Right lung (tissue), 5 donors: ENCODE data around the gene LCNL1. TPM values are rescaled to one million over a fixed set of nuclear protein-coding genes. Genes with fewer than 3 reads are reported as not detected.
A peak's percentile ranks its signal among the peaks of the same experiment; 100 is the strongest.

ENCODE experiments used
- DNase-seq, 2 donors: peaks; one replicate each; pipeline ENCODE4 v3.0.0-alpha.2; 2013
- polyA plus RNA-seq, 5 donors: library from polyadenylated mRNA; unstranded; fragments of 120-200 nt; gene quantifications; one replicate each; pipeline versions ENCODE4 v1.2.1 to v1.2.3, GENCODE V29; 2013; ENCODE audit warnings: inconsistent platforms in 1 of 5, low replicate concordance in 1 of 5; ENCODE audit not compliant: insufficient read length in 5 of 5, insufficient read depth in 1 of 5

The LCNL1 gene
- polyA plus RNA-seq, 5 donors = 0.59 to 1.9 (median 0.89) TPM

DNA sequence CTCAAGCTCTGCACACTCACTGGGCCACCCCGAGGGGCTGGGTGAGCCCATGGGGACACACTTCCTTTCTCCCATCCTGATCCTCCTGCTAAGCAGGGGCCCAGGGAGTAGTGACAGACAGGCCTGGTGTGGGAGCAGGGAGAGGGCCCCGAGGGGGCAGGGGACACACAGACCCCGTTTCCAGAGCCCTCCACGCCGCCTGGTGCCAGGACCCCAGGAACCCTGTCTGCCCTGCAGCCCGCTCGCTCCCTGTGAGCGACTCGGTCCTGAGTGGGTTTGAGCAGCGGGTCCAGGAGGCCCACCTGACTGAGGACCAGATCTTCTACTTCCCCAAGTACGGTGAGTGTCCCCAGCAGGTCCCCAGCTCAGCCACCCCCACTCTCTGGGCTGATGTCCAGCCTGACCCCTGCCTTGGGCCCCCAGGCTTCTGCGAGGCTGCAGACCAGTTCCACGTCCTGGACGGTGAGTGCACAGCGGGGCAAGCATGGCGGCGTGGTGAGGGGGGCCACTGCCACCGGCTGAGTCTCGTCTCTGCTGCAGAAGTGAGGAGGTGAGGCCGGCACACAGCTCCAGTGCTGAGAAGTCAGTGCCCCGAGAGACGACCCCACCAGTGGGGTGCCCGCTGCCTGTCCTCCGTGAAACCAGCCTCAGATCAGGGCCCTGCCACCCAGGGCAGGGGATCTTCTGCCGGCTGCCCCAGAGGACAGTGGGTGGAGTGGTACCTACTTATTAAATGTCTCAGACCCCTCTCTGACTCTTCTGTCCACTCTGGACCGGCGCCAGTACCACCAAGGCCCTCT is 36.4 kb upstream of the LCNL1 start:
- DNase-seq = no peak

DNA sequence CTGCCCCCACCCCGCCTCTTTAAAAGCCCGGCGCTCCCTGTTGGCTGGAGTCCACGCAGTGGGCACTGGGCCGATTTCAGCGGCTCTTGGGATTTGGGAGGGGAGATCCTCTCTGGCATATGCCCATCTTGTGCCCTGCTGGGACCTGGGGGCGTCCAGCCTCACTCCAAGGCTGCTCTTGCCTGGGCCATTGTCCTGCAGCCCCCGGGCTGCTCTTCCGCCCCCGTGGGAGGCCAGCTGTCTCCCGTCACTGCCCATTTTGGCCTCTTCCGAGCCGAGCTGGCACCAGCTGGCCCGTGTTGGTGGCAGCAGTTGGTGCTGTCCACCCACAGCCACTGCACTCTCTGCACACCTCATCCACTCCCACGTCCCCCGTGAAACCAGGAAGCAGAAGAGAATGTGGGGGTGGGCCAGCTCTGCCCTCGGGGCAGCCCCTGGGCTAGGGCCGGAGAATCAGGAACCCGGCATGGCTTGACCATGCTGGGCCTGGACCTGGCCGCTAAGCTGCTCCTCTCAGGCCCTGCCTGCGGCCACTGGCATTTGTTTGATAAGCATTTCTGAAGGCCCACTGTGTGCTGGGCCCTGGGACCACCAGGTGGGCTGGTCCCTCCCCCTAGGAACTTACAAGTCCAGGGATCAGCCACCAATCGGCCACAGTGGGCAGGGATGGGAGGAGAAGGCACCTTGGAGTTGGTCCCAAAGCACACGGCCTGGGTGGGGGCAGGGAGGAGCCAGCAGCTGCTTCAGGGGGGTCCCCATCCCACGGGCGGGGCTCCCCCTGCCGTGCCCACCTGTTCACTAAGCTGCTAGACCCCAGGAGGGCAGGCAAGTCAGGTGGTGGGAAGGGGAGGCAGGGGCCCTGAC is 35.5 kb upstream of the LCNL1 start:
- DNase-seq = no peak

DNA sequence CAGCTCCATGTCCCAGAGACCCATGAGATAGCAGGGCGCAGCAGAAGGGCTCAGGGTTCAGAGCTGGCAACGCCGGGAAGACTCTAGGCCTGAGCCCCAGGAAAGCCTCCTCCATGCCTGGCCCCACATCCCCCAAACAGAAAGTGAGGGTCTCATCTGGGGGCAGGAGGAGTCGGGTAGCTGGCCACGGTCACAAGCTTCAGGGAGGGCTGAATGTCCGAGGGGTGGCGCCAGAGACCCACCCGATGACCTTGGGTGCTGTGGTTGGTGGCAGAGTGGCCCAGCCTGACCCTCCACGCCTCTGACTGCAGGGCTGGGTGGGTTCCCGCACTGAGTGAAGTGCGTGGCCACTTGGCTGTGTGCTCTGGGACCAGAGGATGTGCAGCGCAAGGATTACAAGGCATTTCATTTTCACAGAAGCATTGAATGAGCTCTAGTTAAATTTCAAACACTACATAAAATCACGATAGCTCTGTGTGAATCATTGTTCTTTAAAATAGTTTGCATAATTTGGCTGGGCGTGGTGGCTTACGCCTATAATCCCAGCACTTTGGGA is 34.8 kb upstream of the LCNL1 start:
- DNase-seq = peak in 1 of 2 donors; percentile 32

DNA sequence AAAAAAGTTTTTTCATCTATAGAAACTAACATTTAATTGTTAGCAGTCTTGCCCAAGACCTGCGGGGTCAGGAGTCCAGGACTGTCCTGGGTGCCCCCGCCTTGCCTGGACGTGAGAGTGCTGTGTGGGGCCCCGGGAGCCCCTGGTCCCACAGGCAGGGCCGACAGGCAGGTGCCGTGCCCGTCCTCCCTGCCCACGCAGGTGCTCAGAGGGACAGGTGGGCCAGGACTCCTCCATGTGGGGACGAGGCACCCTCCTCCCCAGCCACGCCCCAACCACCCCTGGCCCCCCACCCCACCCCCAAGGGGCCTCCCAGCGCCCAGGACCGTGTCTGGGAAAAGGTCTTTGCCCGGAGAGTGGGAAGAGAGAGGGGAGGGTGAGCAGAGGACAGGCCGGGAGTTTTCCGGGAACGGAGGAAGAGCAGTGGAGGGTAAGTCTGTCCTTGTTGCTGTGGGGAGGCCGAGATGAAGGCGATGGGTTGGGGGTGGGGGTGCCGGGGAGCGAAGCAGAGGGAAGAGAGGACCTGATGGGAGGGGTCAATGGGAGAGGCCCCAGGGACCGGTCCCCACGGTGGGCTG is 33.5 kb upstream of the LCNL1 start:
- no peak for DNase-seq

DNA sequence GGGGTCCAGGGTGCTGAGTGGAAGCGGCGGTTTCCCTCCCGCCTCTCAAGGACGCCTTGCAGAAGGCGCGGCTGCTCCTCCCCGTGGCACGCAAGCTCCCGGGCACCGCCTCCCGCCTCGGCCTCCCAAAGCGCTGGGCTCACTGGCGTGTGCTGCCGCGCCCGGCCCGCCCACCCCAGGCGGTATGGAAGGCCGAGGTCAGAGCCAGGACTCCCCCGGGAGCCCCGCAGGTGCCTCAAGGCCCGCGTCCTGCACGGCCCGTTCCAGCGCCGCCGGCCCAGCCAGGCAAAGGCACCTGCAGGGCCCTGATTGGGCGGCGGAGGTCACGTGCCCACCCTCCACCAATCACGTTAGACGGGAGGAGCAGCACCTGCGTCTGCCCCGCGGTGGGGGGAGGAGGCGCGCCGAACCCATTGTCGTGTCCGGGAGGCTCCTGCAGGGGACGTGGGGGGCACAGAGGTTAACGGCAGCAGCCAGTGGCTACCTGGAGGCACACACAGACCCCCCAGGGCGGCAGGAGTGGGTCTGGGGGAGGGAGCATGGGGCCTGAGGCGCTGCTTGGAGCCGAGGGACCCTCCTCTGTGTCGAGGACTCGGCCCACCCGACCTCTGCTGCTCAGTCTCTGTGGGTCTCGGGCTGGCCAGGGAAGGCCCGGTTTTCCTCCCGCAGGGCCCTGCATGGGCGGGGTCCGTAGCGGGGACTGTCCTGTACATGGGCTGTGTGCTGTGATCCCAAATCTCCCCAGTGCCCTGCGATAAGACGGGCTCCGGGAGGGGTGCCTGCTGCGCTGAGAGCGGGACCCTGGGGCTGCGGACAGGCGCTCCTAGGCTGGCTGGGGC is 32.8 kb upstream of the LCNL1 start:
- DNase-seq = peak; percentile 86 to 88

DNA sequence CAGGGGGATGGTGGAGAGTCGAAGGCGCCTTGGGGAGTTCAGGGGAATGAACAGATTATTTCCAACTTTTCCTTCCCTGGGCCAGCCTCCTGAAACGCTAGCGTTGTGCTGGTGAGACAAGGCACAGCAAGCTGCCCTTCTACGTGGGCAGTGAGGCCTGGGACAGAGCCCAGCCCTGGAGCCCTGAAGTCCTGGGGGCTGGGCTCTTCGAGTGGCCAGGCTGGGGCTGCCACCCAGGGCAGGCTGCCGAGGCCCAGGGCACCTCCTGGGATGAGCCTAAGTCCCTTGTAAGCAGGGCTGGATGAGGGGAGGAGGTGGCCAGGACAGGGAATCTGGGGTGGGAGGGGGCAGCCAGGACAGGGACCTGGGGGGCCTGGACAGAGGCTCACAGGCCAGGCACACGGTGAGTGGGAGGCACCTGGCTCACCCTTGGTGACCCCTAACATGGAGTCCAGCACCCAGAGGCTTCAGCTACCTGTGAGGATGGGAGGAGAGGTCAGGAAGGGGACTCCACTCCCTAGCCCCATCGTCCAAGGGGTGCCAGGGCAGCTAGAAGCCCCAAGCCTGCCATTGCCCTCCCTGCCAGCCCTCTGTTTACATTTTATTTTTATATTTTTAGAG is 32.0 kb upstream of the LCNL1 start:
- DNase-seq = no peak

DNA sequence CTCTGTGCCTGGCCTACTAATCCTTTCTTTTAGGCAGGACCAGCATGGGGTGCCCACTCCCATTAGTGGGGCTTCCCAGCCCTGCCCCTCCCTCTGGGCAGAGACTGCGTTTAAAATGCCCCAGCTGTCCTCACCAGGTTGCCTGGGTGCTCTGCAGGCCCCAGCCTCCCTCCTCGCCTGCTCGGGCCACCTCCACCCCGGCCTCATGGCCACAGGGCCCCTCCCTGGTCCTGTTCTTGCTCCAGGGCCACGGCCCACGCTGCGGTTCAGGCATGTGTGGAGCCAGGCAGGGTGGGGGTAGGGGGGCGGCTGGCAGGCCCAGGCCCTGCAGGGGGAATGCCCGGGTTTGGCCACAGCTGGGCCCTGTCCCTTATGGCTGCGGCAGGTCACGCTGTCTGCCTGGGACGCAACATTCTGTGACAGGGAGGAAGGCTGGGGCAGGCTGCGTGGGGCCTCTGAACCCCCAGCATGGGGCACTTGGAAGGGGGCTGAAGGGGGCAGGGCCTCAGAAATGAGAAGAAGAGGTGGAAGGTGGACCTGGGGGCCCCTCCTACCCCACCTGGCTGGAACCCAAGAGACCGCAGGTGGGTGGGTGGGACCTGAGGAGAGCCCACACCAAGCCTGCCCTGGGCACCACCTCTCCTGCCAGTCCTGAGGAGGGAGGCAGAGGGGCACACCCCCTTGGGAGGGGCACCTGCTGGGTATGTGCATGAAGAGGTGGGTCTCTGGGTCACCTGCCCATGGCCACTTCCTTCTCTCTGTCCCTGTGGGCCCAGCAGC is 31.1 kb upstream of the LCNL1 start, which contains the start of gene LCN12:
Gene LCN12, plus strand, starts transcription at position 733 of the 780 bp plus-strand sequence. CDS start 55 bp downstream, outside the sequence.
- peak in 1 of 2 donors; percentile 47 for DNase-seq

DNA sequence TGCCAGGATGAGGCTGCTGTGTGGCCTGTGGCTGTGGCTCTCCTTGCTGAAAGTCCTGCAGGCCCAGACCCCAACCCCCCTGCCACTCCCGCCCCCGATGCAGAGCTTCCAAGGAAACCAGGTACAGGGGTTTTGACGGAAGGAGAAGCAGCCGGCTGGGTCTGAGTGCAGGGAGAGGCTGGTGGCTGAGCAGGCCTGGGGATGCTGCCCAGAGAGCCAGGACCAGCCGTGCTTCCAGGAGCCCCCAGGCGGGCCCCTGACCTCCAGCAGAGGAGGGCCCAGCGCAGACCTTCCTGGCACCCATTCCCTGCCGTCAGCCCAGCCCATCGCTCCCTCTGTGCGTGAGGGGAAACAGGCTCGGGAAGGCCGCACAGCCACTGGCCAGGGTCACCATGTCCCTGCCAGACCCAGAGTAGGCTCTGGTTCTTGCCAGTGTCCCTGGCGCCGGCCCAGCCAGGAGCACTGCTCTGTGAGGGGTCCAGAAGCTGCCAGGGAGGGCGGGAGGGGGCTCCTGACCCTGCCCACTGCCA is 30.4 kb upstream of the LCNL1 start:
- DNase-seq = no peak

DNA sequence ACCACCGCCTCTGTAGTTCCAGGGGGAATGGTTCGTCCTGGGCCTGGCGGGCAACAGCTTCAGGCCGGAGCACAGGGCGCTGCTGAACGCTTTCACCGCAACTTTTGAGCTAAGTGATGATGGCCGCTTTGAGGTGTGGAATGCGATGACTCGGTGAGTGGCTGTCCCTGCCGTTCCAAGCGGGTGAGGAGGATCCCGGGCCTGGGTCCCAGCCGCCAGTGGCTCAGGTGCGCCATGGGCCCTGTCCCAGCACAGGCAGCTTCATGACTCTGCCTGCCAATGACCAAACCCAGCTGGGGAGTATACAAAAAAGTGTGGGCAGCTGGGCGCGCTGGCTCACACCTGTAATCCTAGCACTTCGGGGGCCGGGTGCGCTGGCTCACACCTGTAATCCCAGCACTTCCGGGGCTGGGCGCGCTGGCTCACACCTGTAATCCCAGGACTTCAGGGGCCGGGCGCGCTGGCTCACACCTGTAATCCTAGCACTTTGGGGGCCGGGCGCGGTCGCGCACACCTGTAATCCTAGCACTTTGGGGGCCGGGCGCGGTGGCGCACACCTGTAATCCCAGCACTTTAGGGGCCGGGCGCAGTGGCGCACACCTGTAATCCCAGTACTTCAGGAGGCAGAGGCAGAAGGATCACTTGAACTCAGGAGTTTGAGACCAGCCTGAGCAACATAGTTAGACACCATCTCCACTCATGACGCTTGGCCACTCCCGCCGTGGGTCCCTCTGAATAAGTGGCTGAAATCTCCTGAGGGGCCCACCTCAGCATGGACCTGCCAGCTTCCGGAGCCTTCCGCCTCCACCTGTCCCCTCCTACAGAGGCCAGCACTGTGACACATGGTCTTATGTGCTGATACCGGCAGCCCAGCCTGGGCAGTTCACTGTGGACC is 29.7 kb upstream of the LCNL1 start:
- no peak for DNase-seq

DNA sequence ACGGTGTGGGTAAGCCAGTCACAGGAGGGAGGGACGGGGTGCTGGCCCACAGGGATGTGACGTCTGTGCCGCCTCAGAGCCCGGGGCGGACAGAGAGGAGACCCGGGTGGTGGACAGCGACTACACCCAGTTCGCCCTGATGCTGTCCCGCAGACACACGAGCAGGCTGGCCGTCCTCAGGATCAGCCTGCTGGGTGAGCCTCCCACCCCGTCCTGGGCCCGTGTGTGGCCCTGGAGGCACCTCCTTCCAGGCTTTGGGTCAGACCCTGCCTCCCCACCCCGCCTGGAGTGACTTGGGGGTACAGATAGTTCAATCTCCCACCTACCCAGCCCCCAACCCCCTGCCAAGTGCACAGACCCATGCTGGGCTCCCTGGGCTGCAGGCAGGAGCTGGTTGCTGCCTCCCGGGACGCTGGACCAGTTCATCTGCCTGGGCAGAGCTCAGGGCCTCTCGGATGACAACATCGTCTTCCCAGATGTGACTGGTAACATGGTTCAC is 29.0 kb upstream of the LCNL1 start:
- no peak for DNase-seq

DNA sequence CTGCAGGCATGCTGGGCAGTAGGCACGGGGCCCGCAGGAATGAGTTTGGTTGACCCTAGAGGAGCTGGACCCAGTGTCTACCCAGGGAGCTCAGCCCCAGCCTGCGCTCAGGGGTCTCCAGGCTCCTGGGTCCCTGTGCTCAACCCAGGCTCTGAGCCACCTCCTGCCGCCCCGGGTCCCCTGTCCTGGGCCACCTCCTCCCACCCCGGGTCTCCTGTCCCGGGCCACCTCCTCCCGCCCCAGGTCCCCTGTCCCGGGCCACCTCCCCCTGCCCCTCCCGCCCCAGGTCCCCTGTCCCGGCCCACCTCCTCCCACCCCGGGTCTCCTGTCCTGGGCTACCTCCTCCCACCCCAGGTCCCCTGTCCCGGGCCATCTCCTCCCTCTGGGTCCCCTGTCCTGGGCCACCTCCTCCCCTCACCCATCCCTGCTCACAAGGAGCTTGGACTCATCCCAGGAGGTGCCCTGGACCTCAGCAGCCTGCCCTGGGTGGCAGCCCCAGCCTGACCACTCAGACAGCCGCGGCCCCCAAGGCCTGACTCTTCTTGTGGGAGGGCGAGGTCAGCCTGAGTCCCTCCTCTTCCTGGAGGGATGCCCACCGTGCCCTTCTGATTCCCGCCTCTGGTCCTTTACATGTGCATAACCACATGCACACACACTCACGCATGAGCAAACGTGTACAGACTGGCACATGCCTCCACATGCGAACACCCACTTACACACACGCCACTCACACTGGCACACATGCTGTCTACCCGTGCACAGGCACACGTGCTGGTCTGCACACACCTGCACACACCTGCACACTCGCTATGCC is 28.3 kb upstream of the LCNL1 start:
- DNase-seq = no peak

DNA sequence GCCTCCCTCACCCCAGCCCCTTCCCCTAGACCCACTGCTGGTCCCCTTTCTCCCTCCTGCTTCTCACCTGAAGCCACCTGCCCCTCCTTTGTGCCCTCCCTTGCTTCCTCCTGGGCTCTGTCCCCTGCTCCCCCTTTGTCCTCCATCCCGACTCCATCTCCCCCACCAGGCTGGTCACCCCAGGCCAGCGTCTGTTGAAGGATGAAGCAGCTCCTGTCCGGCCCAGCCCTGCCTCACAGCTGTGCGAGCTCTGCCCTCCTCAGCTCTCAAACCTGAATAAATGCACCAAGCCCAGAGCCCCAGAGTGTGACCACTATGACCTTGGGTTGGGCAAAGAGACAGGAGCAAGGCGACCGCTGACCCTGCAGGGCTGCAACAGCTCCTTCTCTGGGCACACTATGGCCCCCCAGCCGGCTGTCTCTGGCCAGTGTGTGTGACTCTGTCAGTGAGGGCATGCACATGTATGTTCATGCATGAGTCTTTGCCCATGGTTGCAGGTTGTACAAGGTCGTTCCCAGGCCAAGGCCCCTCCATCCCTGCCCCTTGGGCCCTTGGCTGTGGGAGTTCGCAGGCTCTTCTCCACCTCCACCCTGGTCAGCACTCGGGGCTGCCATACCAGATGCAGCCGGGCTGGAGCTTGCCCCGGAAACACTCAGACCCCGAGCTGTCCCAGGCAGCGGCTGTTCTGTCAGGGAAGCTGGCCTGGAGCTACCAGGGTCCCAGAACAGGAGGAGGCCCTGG is 27.4 kb upstream of the LCNL1 start:
- no peak for DNase-seq

DNA sequence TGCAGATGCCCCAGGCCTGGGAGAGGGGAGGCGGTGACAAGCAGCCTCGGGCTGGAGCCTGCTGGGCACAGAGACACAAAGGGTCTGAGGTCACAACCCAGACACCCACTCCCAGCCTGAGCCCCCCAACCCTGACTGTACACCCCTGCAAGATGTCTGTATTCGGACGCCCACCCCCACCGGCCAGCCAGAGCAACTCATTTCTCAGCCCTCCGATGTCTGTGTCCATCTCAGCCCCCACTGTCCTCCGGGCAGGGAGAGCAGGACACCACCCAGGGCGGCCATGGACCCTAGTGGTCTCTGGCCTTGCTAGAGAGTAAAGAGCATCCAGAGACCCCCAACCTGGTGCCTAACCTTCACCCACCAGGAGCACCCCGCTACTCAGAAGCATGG is 26.9 kb upstream of the LCNL1 start:
- DNase-seq = no peak

DNA sequence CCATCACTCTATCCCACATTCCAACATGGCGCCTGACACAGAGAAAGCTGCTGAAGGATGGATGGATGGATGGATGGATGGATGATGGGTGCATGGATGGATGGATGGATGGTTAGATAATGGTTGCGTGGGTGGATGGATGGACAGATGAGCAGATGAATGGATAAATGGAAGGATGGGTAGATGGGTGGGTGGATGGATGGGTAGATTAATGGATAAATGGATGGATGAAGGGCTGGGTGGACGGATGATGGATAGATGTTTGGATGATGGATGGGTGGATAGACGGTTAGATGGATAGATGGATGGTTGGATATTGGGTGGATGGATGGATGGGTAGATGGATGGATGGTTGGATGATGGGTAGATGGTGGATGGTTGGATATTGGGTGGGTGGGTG is 26.2 kb upstream of the LCNL1 start:
- DNase-seq = no peak

DNA sequence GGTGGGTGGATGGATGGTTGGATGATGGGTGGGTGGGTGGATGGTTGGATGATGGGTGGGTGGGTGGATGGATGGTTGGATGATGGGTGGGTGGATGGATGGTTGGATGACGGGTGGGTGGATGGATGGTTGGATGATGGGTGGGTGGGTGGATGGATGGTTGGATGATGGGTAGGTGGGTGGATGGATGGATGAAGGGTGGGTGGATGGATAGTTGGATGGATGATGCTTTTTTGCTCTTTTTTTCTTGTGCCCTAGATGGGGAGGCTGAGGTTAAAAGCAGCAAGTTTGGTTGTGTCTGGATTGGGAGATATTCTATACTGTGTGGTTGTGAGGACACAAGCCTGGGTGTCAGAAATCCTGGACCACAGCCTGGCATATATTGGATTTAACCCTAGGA is 25.3 kb upstream of the LCNL1 start:
- no peak for DNase-seq

DNA sequence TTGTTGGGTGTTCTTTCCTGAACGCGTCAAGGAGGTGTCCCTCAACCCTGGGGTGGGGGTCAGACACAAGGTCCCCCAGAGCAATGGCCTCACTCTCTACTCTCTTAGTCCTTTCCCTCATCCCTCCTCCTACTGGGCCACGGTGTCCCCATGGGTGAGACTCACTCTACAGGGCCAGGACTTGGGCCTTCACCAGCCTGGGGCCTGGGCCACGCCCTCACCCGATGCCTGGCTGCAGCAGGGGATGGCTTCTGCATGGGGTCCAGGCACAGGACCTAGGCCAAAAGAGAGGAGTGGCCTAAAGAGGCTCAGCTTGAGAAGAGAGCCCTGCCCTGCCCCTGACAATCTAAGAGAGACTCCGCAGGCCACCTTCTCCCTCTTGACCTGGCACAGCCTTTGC is 24.9 kb upstream of the LCNL1 start:
- DNase-seq = no peak

DNA sequence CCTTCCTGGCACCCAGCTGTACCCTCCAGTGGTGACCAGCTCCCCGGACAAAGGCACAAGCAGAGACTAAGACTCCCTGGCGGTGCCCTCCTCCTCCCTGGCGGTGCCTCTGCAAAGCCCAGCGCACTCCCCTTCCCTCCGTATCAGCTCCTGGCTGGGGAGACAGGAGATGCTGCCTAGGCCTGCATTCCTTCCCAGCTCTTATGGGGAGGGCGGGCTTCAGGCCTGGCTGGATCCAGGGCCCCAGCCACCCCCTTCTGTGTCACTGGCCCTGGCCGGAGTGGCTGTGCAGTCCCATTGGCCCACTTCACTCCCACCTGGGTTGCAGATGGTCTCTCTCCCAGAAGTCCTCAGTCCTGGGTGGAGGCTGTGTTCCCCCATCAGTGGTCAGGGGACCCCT is 24.3 kb upstream of the LCNL1 start:
- DNase-seq = no peak
